Kidney tubule cell (primary cell): ENCODE measurements around the gene GREB1L.

Experiments used
- DNase-seq: peaks from one replicate; pipeline ENCODE4 v3.0.0-alpha.2; 2018; ENCODE audit warnings: low spot score

GREB1L gene

DNA sequence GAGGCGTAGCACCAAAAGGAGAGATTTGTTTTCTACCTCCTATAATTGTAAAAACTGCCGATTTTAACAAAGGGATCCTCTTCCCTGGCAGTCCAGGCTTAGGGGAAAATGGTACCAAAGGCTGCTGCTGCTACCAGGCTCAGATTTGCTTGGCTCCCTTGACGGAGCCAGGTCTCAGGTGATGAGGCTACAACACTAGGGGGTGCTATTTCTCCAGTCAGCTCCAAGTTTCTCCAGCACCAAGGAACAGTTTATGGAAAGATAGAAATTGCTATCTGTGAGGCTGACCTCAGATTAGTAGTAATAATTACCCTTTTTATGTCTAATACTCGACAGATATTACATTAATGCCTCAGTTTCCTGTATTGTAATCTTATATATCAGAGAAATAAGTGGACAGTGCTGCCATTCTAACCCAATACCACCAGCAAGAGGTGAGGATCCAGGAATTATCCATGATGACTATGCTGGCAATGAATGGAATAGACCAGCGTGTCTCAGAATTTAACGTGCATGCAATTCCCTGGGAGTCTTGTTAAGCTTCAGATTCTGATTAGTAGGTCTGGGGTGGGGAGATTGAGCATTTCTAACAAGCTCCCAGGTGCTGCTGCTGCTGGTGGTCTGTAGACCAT is 247.2 kb downstream of the GREB1L start:
- peak; percentile 55 for DNase-seq

DNA sequence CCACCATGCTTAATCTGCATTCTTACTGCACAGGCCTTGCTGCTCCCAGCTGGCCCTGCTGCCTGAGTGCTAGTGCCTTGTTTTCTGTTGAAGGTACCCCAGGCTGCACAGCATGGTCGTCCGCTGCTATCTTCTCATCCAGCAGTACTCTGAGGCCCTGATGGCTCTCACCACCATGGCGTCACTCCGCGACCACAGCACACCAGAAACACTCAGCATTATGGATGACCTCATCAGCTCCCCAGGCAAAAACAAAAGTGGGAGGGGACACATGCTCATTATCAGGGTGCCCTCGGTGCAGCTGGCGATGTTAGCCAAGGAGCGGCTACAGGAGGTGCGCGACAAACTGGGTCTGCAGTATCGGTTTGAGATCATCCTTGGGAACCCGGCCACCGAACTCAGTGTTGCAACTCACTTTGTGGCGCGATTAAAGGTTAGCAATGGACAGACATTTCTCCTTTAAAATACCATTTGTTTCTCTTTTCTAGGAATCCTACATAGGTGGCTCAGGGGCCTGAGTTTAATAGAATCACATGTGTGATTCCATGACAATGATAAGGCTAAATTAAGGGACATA is 248.0 kb downstream of the GREB1L start:
- no peak for DNase-seq

DNA sequence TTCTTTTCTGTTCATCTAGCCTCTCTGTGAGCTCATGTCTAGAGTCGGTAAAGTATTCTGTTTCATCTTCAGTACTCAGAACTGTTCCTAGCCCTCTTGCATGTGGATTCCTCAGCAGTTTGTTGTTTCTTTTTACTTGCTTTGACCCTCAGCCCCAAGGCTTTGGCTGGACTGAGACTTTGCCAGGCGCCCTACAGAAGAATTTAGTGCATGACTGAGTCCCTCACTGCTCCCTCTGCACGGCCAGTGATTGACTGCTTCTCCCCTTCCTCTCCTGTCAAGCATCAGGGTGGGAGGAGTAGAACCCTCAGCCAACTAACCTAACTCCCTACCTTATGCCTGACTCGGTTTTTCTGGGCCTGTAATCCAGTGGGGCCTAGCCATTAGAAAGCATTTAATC is 248.7 kb downstream of the GREB1L start:
- DNase-seq: peak; percentile 33

DNA sequence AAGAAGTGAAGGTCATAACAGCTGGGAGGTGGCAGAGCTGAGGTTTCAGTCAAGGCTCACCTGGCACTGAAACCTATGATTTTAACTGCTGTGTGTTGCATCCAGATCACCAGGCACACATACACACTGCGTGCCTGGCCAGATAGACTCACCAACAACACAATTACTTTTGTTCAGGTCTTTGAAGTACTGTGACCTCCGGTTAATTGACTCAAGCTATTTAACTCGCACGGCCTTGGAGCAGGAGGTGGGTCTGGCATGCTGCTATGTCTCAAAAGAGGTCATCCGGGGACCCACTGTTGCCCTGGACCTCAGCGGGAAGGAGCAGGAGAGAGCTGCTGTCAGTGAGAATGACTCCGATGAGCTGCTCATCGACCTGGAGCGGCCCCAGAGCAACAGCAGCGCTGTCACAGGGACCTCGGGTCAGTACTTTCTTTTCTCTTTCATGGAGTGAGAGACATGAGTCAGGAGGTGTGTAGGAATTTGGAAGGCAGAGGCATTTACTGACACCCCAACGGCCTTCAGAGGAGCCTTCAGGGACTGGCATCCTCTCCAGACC is 254.3 kb downstream of the GREB1L start:
- DNase-seq: no peak

DNA sequence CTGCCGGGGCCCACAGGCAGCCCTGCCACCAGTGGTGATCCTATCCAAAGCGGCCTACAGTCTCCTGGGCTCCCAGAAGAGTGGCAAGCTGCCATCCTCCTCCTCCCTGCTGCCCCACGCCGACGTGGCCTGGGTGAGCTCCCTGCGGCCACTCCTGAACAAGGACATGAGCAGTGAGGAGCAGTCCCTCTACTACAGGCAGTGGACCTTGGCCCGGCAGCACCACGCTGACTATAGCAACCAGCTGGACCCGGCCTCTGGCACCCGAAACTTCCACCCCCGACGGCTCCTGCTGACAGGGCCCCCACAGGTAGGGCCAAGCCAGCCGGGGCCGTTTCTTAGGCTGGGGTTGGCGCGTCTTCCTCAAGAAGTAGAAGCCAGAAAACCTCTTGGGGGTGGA is 258.0 kb downstream of the GREB1L start:
- DNase-seq: no peak

DNA sequence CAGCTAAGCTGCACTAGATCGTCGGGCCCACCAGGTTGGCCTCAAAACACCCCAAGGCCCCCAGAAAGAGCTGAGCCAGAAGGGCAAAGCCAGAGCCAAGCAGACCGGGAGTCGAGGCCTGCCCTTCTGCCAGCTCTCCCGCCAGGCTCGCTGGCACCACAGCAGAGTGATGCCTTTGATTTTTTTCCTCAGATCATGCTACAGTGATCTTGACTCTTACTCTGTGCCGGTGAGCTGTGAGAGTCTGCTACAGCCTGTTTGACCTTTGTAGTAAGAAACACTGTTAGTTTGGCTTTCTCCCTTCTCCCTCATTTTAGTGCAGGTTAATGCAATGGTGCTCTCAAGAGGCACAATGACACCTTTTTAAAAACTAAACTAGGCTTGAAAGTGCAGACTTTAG is 260.6 kb downstream of the GREB1L start:
- DNase-seq: no peak

DNA sequence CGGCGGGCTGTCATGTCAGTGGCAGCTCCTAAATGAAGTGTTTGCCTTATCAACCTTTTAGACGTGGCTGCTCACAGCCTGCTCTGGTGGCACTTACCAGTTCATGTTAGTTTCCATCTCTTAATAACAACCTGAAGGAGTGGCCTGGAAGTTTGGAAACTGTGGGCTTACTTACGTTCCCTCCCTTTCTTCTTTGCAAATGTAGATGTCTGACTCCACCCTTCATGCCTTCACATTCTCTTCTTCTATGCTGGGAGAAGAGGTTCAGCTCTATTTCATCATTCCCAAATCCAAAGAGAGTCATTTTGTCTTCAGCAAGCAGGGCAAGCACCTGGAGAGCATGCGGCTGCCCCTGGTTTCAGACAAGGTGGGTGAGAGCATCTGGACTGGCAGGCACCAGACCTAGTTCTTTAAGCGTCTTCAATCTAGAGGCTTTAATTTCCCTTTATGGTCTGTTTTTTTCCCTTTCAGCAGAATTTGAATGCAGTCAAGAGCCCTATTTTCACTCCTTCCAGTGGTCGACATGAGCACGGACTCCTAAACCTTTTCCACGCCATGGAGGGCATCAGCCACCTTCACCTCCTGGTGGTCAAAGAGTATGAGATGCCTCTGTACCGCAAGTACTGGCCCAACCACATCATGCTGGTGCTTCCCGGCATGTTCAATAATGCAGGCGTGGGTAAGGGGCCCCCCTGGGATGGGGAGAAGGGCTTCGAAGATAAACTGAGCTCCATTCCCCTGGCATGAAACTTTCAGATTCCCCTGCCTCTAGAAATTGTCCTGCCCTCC is 266.1 kb downstream of the GREB1L start:
- DNase-seq: no peak

DNA sequence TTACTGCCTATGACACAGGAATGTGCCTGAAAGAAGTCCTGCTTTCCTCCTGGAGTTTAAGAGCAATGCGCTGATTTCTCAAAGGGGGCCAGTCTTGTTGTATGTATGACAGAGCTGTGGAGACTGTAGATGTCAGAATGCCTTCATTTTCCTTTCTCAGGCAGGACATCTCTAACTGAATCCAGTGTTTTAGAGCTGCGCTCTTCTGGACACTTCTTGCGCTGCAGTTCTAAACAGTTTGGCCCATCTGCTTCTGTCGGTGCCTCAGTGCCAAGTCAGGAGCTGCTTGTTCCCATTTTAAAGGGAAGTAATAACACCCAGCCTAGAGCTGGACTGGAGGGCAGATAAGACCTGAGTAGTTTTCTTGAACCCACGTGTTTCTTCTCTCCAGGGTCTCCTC is 267.0 kb downstream of the GREB1L start:
- DNase-seq: no peak

DNA sequence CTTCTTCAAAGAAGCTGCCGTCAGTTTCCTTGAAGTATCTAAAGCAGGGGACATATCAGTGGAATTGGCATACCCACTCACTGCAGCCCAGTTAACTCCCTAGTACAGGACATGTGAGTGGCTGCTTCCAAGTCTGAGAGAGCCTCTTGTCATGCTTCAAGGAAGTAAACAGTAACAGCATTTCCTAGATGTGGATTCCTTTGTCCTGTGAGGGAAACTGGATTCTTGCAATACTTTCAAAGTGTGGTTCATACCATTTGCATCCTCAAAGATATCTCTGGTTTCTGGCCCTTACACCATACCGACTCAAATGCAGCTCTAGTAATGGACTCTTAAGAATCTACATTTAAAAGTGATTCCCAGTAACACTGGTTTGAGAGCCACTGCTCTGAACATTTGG is 271.3 kb downstream of the GREB1L start:
- peak; percentile 26 for DNase-seq

DNA sequence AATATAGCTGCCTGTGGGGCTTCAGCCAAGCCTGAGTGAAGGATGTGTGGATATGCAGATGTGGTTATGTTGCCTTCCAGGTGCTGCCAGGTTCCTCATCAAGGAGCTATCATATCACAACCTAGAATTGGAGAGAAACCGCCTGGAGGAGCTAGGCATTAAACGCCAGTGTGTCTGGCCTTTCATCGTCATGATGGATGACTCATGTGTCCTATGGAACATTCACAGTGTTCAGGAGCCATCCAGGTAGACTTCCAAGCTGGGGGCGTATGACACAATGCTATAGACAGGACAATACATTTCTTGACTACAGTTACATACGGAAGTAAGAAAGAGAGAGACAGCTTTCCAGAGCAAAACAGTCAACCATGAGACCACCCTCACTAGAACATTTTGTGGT is 271.7 kb downstream of the GREB1L start:
- DNase-seq: no peak

DNA sequence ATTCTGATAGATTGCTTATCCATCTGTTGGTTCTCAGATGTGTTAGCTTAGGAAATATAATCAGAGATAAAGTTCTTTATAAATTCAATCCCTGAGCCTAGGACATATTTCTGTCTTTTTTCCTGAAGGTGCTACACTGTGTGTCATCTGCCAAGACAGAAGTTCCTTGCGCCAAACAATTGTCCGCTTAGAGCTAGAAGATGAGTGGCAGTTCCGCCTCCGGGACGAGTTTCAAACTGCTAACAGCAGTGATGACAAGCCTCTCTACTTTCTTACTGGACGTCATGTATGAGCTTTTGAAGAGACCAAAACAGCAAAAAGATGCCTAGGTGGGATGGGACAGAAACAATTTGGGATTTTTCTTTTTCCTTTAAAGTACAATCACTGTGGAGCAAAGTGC is 280.5 kb downstream of the GREB1L start:
- no peak for DNase-seq

DNA sequence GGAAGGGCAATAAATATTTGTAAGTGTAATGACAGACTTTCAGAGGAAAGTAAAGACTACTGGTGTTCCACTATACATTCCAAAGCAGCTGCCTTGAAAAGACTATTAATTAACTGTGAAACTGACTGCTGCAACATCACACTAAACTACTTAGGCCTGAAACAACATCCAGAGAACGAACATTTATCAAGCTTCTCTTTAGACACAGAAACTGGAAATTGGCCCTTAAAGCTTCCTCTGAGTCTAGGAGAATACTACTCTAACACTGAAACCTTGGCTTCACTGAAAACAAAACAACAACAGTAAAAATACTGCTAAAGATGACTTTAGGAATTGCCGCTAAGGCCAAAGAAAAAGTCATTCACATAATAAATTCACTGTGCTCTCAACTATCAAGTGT is 283.9 kb downstream of the GREB1L start:
- DNase-seq: no peak

DNA sequence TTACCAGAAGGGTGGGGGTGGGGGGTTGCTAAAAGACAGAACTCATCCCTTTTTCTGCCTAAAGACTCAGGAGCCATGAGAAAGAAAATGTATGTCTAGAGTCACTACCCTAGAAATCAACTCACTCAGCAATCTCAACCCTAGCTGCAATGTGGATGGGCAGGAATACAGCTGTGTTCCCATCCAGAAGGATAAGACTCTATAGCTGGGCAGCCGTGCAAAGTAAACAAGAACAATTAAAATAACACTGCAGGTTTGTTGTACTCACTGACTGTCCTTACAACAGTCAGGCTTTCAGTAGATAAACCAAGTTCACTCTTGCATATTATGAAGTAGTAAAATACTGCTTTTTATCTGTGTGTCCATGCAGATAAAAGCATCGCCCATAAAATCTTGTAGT is 284.4 kb downstream of the GREB1L start:
- DNase-seq: no peak

DNA sequence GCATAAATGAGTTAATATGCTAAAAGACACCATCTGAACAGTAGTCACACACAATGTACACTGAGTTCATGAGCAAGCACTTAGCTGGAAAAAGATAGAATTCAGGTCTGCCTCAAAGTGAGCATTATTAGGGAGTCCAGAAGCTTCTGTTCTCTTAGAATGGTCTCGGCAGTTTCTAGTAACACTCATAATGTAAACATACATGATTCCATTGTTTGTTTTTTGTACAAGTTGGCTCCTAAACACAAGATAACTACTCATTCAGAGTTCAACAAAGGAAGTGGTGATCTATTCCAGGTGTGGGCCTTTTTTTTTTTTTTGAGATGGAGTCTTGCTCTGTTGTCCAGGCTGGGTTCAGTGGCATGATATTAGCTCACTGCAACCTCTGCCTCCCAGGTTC is 292.3 kb downstream of the GREB1L start:
- DNase-seq: no peak

DNA sequence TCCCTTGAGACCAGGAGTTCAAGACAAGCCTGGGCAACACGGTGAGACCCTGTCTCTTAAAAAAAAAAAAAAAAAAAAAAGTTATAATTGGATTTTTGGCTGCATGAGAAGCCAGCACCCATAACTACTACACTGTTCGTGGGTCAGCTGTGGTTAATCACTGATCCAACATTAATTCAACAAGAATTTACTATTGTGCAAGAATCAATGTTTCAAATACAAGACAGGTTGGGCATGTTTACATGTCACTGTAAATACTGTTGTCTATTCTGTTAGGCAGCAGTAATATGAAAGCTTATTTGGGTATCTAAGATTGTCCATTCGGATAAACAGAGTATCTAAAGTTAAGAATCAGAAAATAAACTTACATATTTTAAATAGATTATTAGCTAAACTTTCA is 296.2 kb downstream of the GREB1L start:
- DNase-seq: peak; percentile 25

DNA sequence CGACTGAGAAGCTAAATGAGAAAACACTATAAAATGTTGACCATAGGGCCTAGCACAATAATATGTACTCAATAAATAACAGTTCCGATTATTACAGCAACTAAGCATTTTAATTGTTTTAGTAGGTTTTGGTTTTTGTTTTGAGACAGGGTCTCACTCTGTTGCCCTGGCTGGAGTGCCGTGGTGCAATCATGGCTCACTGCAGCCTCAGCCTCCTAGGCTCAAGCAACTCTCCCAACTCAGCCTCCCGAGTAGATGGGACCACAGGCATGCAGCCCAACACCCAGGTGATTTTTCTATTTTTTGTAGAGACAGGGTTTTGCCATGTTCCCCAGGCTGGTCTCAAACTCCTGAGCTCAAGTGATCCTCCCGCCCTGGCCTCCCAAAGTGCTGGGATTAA is 304.4 kb downstream of the GREB1L start:
- DNase-seq: no peak

DNA sequence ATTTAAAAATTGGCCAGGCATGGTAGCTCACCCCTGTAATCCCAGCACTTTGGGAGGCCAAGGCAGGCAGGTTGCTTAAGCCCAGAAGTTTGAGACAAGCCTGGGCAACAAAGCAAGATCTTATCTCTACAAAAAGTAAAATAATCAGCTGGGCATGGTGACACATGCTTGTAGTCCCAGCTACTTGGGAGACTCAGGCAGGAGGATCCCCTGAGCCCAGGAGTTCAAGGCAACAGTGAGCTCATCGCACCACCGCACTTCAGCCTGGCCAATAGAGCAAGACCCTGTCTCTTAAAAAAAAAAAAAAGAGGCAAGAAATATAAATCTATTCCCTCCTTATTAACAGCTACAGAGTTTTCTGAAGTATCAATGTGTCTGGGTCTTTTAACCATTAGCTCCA is 306.6 kb downstream of the GREB1L start:
- DNase-seq: no peak

DNA sequence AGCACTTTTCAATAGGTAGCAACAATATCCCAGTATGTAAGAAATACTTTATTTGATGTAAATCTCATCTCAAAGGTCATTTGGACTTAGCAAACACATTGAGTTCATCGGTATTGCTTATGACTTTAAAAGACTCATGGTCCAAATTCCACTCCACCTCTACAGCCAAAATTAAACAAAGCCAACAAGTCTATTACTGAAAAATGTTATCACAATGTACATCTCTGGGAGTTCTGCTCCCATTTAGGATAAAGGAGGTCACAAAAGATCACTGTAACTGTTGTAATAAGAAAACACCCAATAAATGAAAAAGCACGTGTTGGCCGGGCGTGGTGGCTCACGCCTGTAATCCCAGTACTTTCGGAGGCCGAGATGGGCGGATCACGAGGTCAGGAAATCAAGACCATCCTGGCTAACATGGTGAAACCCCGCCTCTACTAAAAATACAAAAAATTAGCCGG is 308.5 kb downstream of the GREB1L start:
- no peak for DNase-seq

DNA sequence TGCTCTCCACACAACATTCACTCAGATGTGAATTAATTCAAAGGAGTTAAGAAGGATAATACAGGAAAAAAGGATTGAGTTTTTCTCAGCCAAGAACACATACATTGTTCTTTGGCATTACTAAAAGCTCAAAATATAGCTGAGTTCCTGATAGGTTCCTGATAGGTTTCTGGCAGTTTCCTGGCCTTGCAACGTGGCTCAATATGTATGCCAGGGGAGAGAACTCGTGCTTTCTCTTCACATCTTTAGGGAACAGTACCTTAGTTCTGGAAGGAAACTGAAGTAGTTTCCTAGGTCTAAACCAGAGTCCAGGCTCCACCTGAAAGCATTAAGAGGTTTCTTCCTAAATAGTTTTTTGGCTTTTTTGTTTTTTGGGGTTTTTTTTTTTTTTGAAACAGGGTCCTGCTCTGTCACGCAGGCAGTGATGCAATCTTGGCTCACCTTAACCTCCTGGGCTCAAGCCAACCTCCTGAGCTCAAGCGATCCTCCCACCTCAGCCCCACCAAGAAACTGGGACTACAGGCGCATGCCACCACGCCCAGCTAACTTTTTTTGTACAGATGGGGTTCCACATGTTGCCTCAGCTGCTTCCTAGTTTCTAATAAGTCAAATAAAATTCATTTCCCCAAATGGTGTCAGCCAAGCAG is 315.7 kb downstream of the GREB1L start:
- DNase-seq: no peak

DNA sequence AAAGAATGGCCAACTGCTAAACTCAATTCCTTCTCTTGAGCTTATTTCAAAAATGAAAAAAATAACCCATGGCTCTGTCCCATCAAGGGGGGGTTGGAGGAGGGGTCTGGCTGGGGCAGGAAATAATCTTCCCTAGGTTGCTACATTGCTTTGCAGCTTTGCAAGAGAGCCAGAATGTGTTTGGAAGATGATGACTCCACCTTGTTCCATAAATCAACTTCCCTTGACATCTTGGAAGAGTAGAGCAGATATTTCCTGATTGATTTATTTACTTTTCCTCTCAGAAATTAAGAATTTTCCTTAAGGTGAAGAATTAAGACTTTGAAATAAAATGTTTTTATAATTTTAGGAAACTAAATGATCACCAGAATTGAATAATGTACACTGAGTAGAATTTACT is 317.2 kb downstream of the GREB1L start:
- DNase-seq: no peak

DNA sequence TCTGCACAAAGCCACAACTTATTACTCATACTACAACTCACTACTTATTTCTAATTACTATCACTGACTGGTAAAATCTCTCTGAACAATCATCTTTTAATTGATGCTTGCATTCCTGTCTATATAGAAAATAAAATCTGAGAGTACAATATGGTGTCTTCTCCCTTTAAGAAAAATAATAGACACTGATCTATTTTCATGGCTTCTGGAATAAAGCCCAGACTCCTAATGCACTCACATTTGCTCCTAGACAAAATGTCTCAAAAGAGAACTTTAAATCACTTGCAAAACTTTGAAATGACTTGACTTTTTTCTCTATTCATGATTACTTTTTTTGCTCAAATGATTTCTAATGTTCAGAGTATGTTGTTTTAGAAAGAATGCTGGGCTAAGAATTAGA is 329.7 kb downstream of the GREB1L start:
- DNase-seq: no peak
